Adrenal gland (tissue), 12 donors: Measurements from ENCODE around the gene BCAT1. TPM values are rescaled to one million over a fixed set of nuclear protein-coding genes. Genes with fewer than 3 reads are reported as not detected.

ENCODE experiments used
- DNase-seq, 7 donors: peaks; one replicate each; pipeline ENCODE4 v3.0.0-alpha.2; 2019 to 2020
- H3K27ac ChIP-seq, 5 donors: fragments of 200-600 bp; sonication (generic) in 4 of 5; 1 replicate in 3 of 5; 2 replicates in 2 of 5; pipeline versions ENCODE4 v1.5.1 to v1.8.0; 2016 to 2020; ENCODE audit warnings: mild to moderate bottlenecking in 1 of 5
- H3K27me3 ChIP-seq: fragments of 200-600 bp; 2 replicates; pipeline ENCODE4 v1.8.0; 2021
- H3K36me3 ChIP-seq, 2 donors: fragments of 200-600 bp; replicated peaks in 1 of 2; 1 replicate in 1 of 2; 2 replicates in 1 of 2; pipeline versions ENCODE4 v1.5.1 to v1.8.0; 2018 to 2022
- H3K4me1 ChIP-seq, 2 donors: fragments of 200-600 bp; replicated peaks in 1 of 2; 1 replicate in 1 of 2; 2 replicates in 1 of 2; pipeline versions ENCODE4 v1.5.1 to v1.8.0; 2018 to 2021
- H3K4me3 ChIP-seq, 4 donors: fragments of 200-600 bp; sonication (generic) in 3 of 4; one replicate each; pipeline ENCODE4 v1.5.1; 2016 to 2018
- H3K9me3 ChIP-seq, 3 donors: fragments of 200-600 bp; sonication (generic) in 1 of 3; replicated peaks in 1 of 3; 1 replicate in 2 of 3; 2 replicates in 1 of 3; pipeline versions ENCODE4 v1.5.1 to v1.8.0; 2016 to 2021
- POLR2A ChIP-seq, 2 donors: fragments of 450-650 bp; IDR thresholded peaks; one replicate each; pipeline ENCODE4 v1.6.1; 2017; ENCODE audit warnings: antibody characterized with exemption in 2 of 2, mild to moderate bottlenecking in 2 of 2, moderate library complexity in 1 of 2
- WGBS, 4 donors: extraction: QIAGEN DNeasy Blood & Tissue Kit in 2 of 4; methylation state at CpG; one replicate each; pipeline versions ENCODE4 v1.1.5 to v1.1.7; 2013 to 2017; 5-methylcytosine and 5-hydroxymethylcytosine counted together
- intact Hi-C, 2 donors: fragments of 100-400 bp; cut with DNase I; formaldehyde crosslinking; loops; one replicate each; pipeline versions ENCODE4 v1.14.1 to v1.15.0; 2022 to 2023
- polyA plus RNA-seq, 3 donors: library from polyadenylated mRNA; stranded (reverse); fragments of 200-250 nt in 2 of 3; fragments of 350-450 nt in 1 of 3; fragmentation: Illumina TruSeq in 1 of 3; extraction: RNeasy Lipid Tissue Mini Kit (QIAGEN cat#74804) in 1 of 3; gene quantifications; one replicate each; pipeline ENCODE4 v1.2.3, GENCODE V29; 2013 to 2014
- total RNA-seq, 9 donors: library from RNA; depleted of rRNA in 4 of 9; stranded (reverse); fragments of >200 nt in 4 of 9; fragments of 120-200 nt in 1 of 9; fragmentation: NEBNext Ultra II Directional in 1 of 9; extraction: Animal tissue kit (Norgen Biotek cat#: 25700) in 1 of 9; gene quantifications; one replicate each; pipeline versions ENCODE4 v1.1.0 to v1.2.4, GENCODE V29; 2013 to 2023
- TF ChIP-seq, protein P1 (sequence below), 6 experiments: fragments of 450-650 bp in 4 of 6; fragments of 200-600 bp in 2 of 6; sonication (generic) in 1 of 6; IDR thresholded peaks; 1 replicate in 5 of 6; 2 replicates in 1 of 6; pipeline versions ENCODE4 v1.5.1 to v1.8.0; 2016 to 2021; ENCODE audit warnings: antibody characterized with exemption in 6 of 6, mild to moderate bottlenecking in 2 of 6, moderate library complexity in 1 of 6
- donor health status: healthy with polysubstance abuse.
- donor health status: Bipolar disorder and iron deficiency.
- donor health status: DM: yes; HTN: yes; CAD: no.
- donor health status: DM: no; HTN: no; CAD: no.
- donor health status: DM: no; HTN: no; CAD: no.
- donor health status: DM: yes; HTN: yes; CAD: no.

Gene BCAT1
- total and polyA plus RNA-seq, 12 donors, result 2.1 to 41.5 (median 20.1) TPM

DNA sequence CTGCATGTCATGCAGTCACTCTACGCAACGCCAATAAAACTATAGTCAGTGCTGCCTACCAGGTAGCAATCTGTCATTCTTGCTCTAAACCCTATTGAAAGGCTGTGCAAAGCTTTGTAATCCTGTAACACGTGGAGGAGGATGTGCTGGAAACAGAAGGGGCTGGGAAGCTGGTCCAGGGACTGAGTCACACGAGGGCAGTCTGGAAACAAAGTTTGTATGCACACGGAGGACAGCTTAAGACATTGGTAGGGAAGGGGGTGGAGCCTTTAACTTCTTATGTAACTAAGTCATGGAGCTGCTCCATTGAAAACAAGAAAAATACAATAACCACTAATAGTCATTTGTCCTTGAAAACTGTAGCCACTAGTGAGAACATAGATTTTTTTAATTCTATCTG is 128.0 kb downstream of the BCAT1 start:
- Histone ChIP-seq H3K4me3 (no peak overlapping the region), H3K9me3 (no peaks in the 10 kb centered on the region), H3K36me3 (no peaks in the 10 kb centered on the region), H3K27ac (no peak overlapping the region), H3K27me3 (no peaks in the 10 kb centered on the region), H3K4me1 (no peaks in the 10 kb centered on the region)
- DNase-seq, result no peak
- TF ChIP-seq, protein P1, sequence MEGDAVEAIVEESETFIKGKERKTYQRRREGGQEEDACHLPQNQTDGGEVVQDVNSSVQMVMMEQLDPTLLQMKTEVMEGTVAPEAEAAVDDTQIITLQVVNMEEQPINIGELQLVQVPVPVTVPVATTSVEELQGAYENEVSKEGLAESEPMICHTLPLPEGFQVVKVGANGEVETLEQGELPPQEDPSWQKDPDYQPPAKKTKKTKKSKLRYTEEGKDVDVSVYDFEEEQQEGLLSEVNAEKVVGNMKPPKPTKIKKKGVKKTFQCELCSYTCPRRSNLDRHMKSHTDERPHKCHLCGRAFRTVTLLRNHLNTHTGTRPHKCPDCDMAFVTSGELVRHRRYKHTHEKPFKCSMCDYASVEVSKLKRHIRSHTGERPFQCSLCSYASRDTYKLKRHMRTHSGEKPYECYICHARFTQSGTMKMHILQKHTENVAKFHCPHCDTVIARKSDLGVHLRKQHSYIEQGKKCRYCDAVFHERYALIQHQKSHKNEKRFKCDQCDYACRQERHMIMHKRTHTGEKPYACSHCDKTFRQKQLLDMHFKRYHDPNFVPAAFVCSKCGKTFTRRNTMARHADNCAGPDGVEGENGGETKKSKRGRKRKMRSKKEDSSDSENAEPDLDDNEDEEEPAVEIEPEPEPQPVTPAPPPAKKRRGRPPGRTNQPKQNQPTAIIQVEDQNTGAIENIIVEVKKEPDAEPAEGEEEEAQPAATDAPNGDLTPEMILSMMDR (IDR thresholded peaks at IDR 0.05), result no peak
- no peak for TF ChIP-seq POLR2A (IDR thresholded peaks at IDR 0.05)
- 68 to 79% (median 71%) methylated on average over 5 of the region's 5 CpGs for WGBS, 4 donors
- intact Hi-C loops, result no loop called here

DNA sequence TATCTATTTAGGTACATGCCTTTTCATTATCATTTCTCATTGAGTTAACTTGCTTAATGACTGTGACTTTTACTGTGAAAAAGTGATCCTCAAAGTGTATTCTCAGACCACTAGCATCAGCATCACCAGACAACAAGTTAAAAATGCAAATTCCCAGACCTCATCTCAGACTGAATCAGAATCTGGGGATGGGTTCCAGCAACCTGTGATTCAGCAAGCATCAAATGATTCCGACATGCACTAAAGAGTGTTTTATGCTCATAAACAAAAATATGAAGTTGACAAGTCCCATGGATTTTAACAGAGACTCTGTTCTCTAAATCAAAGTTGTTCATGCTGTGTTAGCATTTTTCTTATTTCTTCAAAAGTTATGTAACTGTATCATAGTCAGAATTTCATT is 130.6 kb downstream of the BCAT1 start:
- intact Hi-C loops, result no loop called here
- Histone ChIP-seq H3K4me1 (no peaks in the 10 kb centered on the region), H3K27me3 (no peaks in the 10 kb centered on the region), H3K9me3 (no peaks in the 10 kb centered on the region), H3K27ac (no peak overlapping the region), H3K4me3 (no peak overlapping the region), H3K36me3 (no peaks in the 10 kb centered on the region)
- no peak for DNase-seq
- no peak for TF ChIP-seq POLR2A (IDR thresholded peaks at IDR 0.05)
- TF ChIP-seq, protein P1 (IDR thresholded peaks at IDR 0.05), result no peak
- 63 to 85% (median 78%) methylated on average over 1 of the region's 1 CpG for WGBS, 4 donors

DNA sequence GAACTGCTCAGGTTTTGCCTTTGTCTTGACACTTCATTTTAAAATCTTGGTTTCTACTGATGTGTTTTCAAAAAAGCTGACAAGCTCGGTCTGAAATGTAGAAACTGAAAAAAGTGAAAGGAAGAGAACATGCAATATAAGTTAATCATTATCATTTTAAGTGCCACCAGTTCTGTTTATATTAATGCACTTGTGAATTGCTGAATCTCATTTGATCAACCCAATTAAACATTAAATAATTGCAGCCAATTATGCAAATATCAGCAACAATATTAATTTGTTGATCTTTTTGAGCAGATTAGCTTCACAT is 133.8 kb downstream of the BCAT1 start:
- intact Hi-C loops, result no loop called here
- no peaks in the 10 kb centered on the region for H3K27me3 ChIP-seq
- H3K27ac ChIP-seq, result no peak overlapping the region
- no peaks in the 10 kb centered on the region for H3K4me1 ChIP-seq
- no peaks in the 10 kb centered on the region for H3K9me3 ChIP-seq
- no peaks in the 10 kb centered on the region for H3K36me3 ChIP-seq
- DNase-seq, result no peak
- H3K4me3 ChIP-seq, result no peak overlapping the region
- no peak for TF ChIP-seq POLR2A (IDR thresholded peaks at IDR 0.05)
- TF ChIP-seq, protein P1 (IDR thresholded peaks at IDR 0.05), result no peak
- 44 to 59% (median 54%) methylated on average over 1 of the region's 1 CpG for WGBS, 4 donors

DNA sequence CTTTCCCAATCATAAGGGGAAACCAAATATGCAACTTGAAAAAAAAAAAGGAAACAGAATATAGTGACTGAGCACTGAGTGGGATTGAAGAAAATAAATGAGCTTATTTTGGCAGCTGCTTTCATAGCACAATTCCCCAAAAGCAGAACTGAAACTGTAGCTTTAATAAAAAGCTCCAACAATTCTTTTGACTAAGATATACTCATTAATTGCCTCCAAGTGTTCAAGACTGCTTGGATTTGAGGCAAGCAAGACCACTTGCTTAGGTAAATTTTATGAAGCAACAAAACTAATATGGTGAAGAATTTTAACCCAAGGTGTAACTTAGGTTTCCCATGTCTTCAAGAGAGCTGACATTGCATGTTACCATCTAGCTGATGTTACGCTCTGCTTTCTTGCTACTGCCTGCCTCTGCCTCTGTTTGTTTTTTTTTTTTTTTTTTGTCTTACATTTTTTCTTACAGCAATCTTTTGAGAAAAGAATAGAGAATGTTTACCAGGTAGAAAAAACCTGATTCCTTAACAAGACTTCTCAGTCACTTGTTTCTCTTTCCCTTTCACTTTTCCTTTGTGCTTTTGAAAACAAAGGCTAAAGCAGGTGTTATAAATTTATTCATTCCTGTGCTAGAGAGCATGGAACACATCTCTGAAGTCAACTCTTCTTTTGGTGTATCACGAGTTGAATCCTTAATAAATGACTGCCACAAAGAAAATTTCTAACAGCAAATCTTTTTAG is 134.4 kb downstream of the BCAT1 start:
- intact Hi-C loops, result no loop called here
- WGBS, 4 donors, result 59 to 68% (median 64%) methylated on average over 2 of the region's 2 CpGs
- H3K27ac ChIP-seq, result no peak overlapping the region

More for the DNA sequence above, 134.4 kb downstream of the BCAT1 start:
- H3K4me3 ChIP-seq, result no peak overlapping the region
- no peaks in the 10 kb centered on the region for H3K4me1 ChIP-seq
- H3K36me3 ChIP-seq, result no peaks in the 10 kb centered on the region
- H3K27me3 ChIP-seq, result no peaks in the 10 kb centered on the region
- H3K9me3 ChIP-seq, result no peaks in the 10 kb centered on the region
- TF ChIP-seq, protein P1 (IDR thresholded peaks at IDR 0.05), result no peak
- TF ChIP-seq POLR2A (IDR thresholded peaks at IDR 0.05), result no peak
- DNase-seq, result no peak
